Retinal pigment epithelial cell (primary cell): ENCODE results near the gene FOXP1.
A peak's percentile ranks its signal among the peaks of the same experiment; 100 is the strongest.

Source experiments
- DNase-seq: peaks from one replicate; pipeline ENCODE4 v3.0.0-alpha.2; 2010; ENCODE audit warnings: low read depth
- H3K4me3 ChIP-seq: 2 replicates; pipeline ENCODE4 v1.5.1; 2011; ENCODE audit warnings: mild to moderate bottlenecking, low read length, control low read depth, moderate library complexity
- CTCF ChIP-seq: conservative IDR thresholded peaks from 2 replicates; pipeline ENCODE4 v1.5.1; 2011; ENCODE audit warnings: low read depth, low read length, control low read depth, inconsistent platforms

The FOXP1 gene

DNA sequence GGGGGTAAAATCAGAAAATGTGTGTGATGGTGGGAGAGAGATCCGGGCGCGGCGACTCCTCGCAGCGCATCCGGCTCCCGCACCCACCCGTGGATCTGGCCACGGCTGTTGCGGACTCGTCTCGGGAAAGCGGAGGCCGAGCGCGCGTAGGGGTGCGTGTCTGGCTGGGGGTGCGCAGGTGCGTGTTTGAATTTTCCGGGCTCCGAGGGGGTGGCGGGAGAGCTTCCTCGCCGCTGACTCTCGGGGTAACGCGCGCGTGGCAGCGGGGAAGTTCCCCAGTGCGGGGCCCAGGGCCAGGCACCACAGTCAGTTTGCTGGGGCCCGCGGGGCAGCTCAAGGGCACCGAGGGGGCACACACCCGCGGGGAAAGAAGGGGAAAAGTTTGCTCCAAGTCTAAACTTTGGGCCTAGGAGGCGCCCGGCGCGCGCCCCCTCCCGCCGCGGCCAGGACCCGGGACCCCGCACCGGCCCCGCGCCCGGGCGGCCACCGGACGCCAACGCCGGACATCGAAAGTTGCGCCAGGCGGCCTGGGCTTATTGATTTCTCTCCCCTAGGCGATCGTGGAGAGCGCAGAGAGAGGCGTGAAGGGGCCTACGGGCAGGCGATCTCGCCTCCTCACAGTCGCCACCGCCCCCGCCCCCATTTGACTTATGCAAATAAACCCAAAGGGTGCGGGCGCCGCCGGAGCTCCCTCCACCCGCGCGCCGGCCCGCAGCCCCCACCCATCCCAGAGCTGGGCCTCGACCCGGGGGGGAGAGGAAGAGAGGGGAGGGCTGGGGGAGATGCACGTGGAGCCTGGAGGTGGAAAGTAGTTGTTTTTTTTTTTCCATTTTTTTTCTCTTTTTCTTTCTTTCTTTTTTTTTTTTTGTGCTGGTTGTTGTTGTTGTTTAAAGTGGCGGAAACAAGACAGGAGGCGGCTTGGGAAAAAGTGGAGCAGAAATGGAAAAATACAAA, 639 bp downstream of the FOXP1 start:
- no peak for DNase-seq
- peak overlapping the region; percentile 85 for H3K4me3 ChIP-seq
- TF ChIP-seq CTCF, result no peak

DNA sequence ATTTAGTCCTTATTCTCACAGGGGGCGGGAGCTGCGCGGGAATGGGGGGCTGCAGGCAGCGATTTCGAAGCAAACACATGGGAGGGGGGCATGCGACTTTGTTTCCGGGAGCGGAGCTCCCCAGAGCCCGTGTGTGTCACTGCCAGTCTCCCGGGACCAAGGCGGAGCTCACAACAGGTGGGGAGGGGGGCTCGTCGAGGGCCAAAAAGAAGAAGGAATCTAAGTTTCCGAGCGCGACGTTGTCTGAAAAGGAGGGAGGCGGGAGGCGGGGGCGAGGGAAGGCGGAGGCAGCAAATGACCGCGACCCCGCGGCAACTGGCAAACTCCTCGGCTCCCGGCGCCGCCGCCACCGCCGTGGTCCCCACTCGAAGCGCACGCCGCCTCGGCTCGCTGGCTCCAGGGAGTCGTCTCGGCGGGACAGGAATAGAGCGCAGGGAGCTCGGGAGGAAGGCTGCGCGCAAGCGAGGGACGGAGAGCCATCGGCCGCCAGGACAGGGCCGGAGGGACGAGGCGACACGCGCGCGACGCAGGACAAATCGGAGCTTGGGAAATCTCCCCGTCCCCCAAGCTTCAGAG, 1.4 kb downstream of the FOXP1 start:
- no peak for TF ChIP-seq CTCF
- no peak for DNase-seq
- peak overlapping the region; percentile 85 for H3K4me3 ChIP-seq

DNA sequence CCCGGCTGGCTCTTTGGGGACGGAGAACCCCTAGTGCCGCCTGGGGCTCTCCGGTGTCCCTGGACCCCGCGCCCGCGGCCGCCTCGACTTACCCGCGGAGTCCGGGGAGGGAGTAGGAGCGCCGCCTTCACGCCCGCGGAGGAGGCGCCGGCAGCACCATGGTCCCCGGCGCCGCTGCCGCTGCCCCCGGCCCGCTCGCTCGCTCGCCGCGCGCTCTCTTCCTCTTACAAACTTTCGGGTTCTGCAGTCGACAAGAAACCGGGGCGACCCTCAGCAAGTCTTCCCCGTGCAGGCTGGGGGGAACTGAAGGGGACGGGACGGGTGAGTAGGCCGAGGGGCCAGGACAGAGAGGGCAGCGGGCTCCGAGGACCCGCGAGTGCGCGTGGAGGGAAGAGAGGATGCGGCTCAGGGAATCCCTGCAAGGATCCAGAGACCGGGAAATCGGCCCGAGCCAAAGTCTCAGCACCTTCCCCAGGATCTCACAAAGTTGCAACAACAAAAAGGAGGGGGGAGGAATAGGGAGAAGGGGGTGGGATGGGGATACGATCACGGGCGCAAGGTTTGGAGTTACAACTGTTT, 2.0 kb downstream of the FOXP1 start:
- peak overlapping the region; percentile 85 for H3K4me3 ChIP-seq
- TF ChIP-seq CTCF, result no peak
- no peak for DNase-seq

DNA sequence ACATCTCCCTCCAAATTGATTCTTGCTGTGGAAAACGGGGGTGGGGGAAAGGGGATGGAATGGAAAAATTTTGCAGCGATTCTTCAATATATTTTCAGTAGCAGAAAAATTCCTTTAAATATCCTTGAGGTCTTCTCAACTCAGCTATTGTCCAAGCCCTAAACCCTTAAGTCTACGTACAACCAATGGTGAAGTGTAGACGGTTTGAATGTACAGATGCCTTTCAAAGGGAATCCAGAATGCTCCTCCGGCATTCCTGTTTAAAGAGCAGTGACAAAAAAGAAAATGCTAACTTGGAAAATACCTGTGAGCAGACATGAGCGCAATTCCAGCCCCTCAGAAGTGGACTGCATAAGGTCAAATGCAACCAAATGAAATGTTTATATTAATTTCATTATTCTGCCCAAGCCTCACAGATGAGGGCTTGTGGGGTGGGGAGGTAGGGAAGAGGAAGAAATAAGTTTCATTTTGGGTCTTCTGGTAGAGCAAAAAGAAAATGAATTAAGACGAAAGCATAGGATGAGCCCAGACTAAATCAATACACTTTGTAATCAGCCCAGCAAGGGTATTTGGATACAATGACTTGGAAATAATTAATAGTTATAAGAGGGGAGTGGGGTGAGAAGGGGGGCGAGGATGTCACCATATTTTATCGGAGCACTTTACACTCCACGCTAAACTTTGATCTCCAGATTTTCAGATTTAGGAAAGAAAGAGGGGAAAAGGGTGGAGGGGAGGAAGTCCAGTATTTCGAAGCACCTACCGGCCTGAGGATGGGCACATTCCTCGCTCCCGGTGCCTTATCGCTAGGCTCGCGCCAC, 2.7 kb downstream of the FOXP1 start:
- peak overlapping the region; percentile 85 for H3K4me3 ChIP-seq
- DNase-seq, result no peak
- no peak for TF ChIP-seq CTCF

DNA sequence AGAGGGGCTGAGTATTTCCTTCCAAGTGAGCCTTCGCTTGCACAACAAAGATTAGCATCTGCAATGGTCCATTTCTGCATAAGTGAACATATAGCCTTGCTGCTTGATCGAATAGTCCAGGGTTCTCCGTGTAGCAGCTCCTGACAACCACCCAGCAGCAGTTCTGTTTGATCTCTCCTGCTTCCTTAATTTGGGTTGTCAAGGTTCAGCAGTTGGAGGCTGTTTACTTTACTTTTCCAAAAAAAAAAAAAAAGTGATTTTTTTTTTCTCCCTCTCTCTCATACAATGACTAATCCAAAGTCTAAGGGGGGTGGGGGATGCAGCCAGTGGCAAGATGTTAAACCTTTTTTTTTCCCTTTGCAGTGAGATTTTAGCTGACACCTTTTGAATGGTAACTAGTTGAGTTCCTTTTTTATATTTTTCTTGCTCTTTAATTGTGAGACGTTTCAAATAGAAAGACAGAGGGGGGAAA, 3.6 kb downstream of the FOXP1 start:
- H3K4me3 ChIP-seq, result peak overlapping the region; percentile 85
- TF ChIP-seq CTCF, result no peak
- DNase-seq, result no peak

DNA sequence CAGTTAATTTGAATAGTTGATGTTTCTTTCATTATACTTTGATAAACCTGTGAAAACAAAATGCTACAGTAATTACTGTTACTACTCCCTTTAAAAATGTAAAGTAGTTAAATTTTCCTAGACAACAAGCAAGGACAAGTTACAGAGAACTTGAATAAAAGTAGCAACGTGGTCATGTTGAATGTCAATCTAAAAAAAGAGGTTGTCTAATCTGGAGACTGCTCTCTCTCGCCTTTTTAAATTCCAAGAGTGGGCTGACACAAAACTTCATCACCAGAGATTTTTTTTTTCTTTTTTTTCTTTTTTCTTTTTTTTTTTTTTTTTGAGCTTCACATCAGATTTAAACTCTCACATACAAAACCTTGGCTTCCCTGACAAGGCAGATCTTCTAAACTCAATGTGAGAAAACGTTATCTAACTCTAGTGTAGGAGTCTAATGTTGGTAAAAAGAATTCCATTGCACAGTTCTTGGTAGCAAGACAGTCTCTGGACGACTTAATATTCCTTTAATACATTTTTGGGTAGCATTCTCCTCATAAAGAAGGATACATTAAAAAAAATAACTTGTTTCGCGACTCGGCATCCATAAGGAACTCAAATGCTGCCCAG, 4.1 kb downstream of the FOXP1 start:
- DNase-seq, result no peak
- peak overlapping the region; percentile 7 for H3K4me3 ChIP-seq
- no peak for TF ChIP-seq CTCF
